HCT116 (cell line): ENCODE data around the gene TSPAN31. TPM values are rescaled to one million over a fixed set of nuclear protein-coding genes. Genes with fewer than 3 reads are reported as not detected.

Source experiments
- ATAC-seq: fragments of 200-7000 bp; cut with Tn5 transposase; 2 replicates; pipeline ENCODE4 v1.9.1; 2020; ENCODE audit warnings: mild to moderate bottlenecking, moderate library complexity
- BruUV-seq: library from RNA; stranded (reverse); fragments of 400-500 nt; replicated peaks from 2 replicates; lab custom pipeline; 2021; lab: Mats Ljungman, UMichigan
- CTCF ChIA-PET: fragments of 300-600 bp; sonication (Branson Sonifier 250); formaldehyde crosslinking; loops from one replicate; lab custom pipeline; 2021; ENCODE audit warnings: antibody characterized with exemption; lab: Charles Lee
- POLR2A ChIA-PET: fragments of 300-600, 350-600 bp; sonication (Branson Sonifier 250); formaldehyde crosslinking; loops from one replicate; lab custom pipeline; 2021; ENCODE audit warnings: antibody characterized with exemption; lab: Charles Lee
- RAD21 ChIA-PET, 2 experiments: fragments of 300-600 bp; sonication (Branson Sonifier 250); formaldehyde crosslinking; loops; one replicate each; lab custom pipeline; 2023; ENCODE audit warnings: low total read pairs in 2 of 2; ENCODE audit not compliant: uncharacterized antibody in 2 of 2, unreplicated experiment in 2 of 2, low non-redundant PET in 1 of 2; lab: Charles Lee
- DNase-seq: peaks from one replicate; pipeline ENCODE4 v3.0.0-alpha.2; 2010; ENCODE audit warnings: low read depth, low spot score
- H2AFZ ChIP-seq: fragments of 200-600 bp; shearing (Covaris generic), sonication (generic); 2 replicates; pipeline ENCODE4 v1.6.1; 2017; ENCODE audit warnings: low read depth, mixed run types, mixed read lengths, antibody characterized with exemption, low read length; ENCODE audit not compliant: poor library complexity, severe bottlenecking
- H3K27ac ChIP-seq: 2 replicates; pipeline ENCODE4 v1.5.1; 2012; ENCODE audit warnings: low read depth, low read length
- H3K27me3 ChIP-seq: fragments of 200-600 bp; sonication (generic); 2 replicates; pipeline ENCODE4 v1.6.1; 2016; ENCODE audit warnings: mixed run types, low read length, mixed read lengths; ENCODE audit not compliant: insufficient read depth
- H3K36me3 ChIP-seq, 2 experiments: fragments of 200-500 bp in 1 of 2; fragments of 200-600 bp in 1 of 2; sonication (Bioruptor generic) in 1 of 2; sonication (generic) in 1 of 2; 2 replicates each; pipeline versions ENCODE4 v1.5.1 to v1.6.1; 2014 to 2016; ENCODE audit warnings: low read length in 2 of 2, inconsistent platforms in 1 of 2, mixed read lengths in 1 of 2, mixed run types in 1 of 2; ENCODE audit not compliant: insufficient read depth in 2 of 2, control insufficient read depth in 1 of 2
- H3K4me1 ChIP-seq, 2 experiments: fragments of 200-600 bp in 1 of 2; sonication (generic) in 1 of 2; 2 replicates each; pipeline versions ENCODE4 v1.5.1 to v1.6.1; 2012 to 2017; ENCODE audit warnings: low read length in 2 of 2, inconsistent platforms in 1 of 2, mild to moderate bottlenecking in 1 of 2, mixed read lengths in 1 of 2, mixed run types in 1 of 2, moderate library complexity in 1 of 2; ENCODE audit not compliant: insufficient read depth in 2 of 2, control insufficient read depth in 1 of 2
- H3K4me2 ChIP-seq: fragments of 200-600 bp; sonication (generic); 2 replicates; pipeline ENCODE4 v1.6.1; 2017; ENCODE audit warnings: mixed run types, low read length, mixed read lengths
- H3K4me3 ChIP-seq, 2 experiments: fragments of 200-600 bp in 1 of 2; sonication (generic) in 1 of 2; replicated peaks in 1 of 2; 2 replicates each; pipeline ENCODE4 v1.5.1; 2011 to 2016; ENCODE audit warnings: low read length in 2 of 2, control low read depth in 1 of 2, low read depth in 1 of 2, mild to moderate bottlenecking in 1 of 2, mixed read lengths in 1 of 2, mixed run types in 1 of 2
- H3K79me2 ChIP-seq: fragments of 200-600 bp; sonication (generic); 2 replicates; pipeline ENCODE4 v1.6.1; 2017; ENCODE audit warnings: mild to moderate bottlenecking, mixed run types, low read length, moderate library complexity, mixed read lengths; ENCODE audit not compliant: insufficient read depth
- H3K9ac ChIP-seq: fragments of 200-600 bp; sonication (generic); 2 replicates; pipeline ENCODE4 v1.6.1; 2016; ENCODE audit warnings: low read length, mixed read lengths
- H3K9me2 ChIP-seq: fragments of 200-600 bp; sonication (generic), shearing (Covaris generic); 2 replicates; pipeline ENCODE4 v1.6.1; 2017; ENCODE audit warnings: mixed run types, mild to moderate bottlenecking, moderate library complexity; ENCODE audit not compliant: insufficient read depth
- H3K9me3 ChIP-seq, 2 experiments: fragments of 200-500 bp in 1 of 2; fragments of 200-600 bp in 1 of 2; sonication (Bioruptor generic) in 1 of 2; sonication (generic) in 1 of 2; 2 replicates each; pipeline ENCODE4 v1.6.1; 2014 to 2017; ENCODE audit warnings: low read length in 2 of 2, mixed read lengths in 2 of 2, inconsistent platforms in 1 of 2, low read depth in 1 of 2, mild to moderate bottlenecking in 1 of 2, mixed run types in 1 of 2, moderate library complexity in 1 of 2; ENCODE audit not compliant: control insufficient read depth in 1 of 2, insufficient read depth in 1 of 2
- H4K20me1 ChIP-seq: fragments of 200-600 bp; sonication (generic), shearing (Covaris generic); 2 replicates; pipeline ENCODE4 v1.6.1; 2017; ENCODE audit warnings: mixed run types, mild to moderate bottlenecking, moderate library complexity; ENCODE audit not compliant: insufficient read depth
- POLR2AphosphoS5 ChIP-seq: IDR thresholded peaks from 2 replicates; pipeline ENCODE4 v1.6.1; 2011; ENCODE audit warnings: mild to moderate bottlenecking, low read depth, low read length, moderate library complexity
- SRF ChIP-seq: IDR thresholded peaks from 2 replicates; pipeline ENCODE4 v1.6.1; 2012; ENCODE audit warnings: low read depth
- TCF7L2 ChIP-seq: IDR thresholded peaks from 2 replicates; pipeline ENCODE4 v1.7.0; 2011; ENCODE audit warnings: borderline replicate concordance, inconsistent platforms; ENCODE audit not compliant: insufficient read depth, insufficient read length; ENCODE audit errors: extremely low read depth
- YY1 ChIP-seq: IDR thresholded peaks from 2 replicates; pipeline ENCODE4 v1.6.1; 2011; ENCODE audit warnings: low read length, low read depth, moderate library complexity, mild to moderate bottlenecking; ENCODE audit not compliant: insufficient replicate concordance; ENCODE audit errors: extremely low read depth
- ZFX ChIP-seq: fragments of 450-650 bp; IDR thresholded peaks from 2 replicates; pipeline ENCODE4 v1.6.1; 2017
- intact Hi-C: fragments of 100-400 bp; cut with micrococcal nuclease; formaldehyde crosslinking; loops from 2 replicates; pipeline ENCODE4 v1.10.0; 2022
- total RNA-seq: library from RNA; stranded (reverse); gene quantifications from one replicate; pipeline ENCODE4 v1.2.1, GENCODE V29; 2021; ENCODE audit not compliant: unreplicated experiment

Gene TSPAN31
- total RNA-seq, 1 experiment from 2014 or later, result 14.9 TPM

DNA sequence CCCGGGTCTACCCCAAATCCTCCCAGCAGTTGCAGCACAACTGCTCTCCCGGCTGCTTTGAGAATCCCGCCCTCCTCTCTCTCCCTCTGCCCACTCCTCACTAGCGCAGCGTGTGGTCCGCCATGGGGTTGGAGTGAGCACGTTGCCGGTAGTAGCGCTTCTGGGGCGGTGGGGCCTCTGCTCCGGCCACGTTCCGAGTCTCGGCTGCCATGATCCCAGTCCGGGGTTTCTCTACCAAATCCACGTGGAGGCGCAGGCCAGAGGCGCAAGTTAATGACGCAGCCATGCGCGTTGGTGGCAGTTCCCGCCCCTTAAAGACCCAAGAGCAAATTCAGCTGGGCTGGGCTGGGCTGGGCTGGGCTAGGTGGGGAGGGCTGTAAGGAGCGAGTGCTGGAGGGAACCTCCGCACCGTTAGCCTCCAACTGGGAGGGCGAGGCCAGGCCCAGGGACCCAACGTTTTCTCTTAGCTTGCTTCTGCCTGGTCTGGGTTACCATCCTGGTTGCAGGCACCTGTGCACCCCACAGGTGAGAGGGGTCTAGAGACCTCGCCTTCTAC, 27.1 kb downstream of the TSPAN31 start, which contains the start of gene METTL1:
METTL1 (minus strand) TSS at position 233 of the 556 bp plus-strand sequence; CDS start at position 211, 22 bp downstream.
- H4K20me1 ChIP-seq, result no peaks in the 10 kb centered on the region
- peak within 1 kb of the TSS; percentile 91 to 97 for H3K4me3 ChIP-seq
- ChIA-PET POLR2A (interaction anchor here (0.6 to 1.2 kb wide), 6 partner anchors 8 to 559 kb away, joined by 3 to 6 read pairs (median 3); partner anchors contain the start of gene TSPAN31), RAD21 (interaction anchor here in 1 of 2 experiments (1.0 kb wide), 1 partner anchor 11 kb away, joined by 3 read pairs; the partner anchor contains the start of gene TSFM), CTCF (interaction anchor here (0.7 to 1.0 kb wide), 6 partner anchors 10 to 189 kb away, joined by 3 to 6 read pairs (median 4); partner anchors contain the start of gene TSFM)
- peak within 1 kb of the TSS; percentile 93 for H3K27ac ChIP-seq
- peaks cover 6 to 27% of the 10 kb centered on the region in 2 experiments; a peak in 3 of 4 replicates for H3K36me3 ChIP-seq
- peaks cover 14 to 27% of the 10 kb centered on the region in 2 experiments for H3K4me1 ChIP-seq
- no TSS peak for BruUV-seq
- TF ChIP-seq ZFX (peak; percentile 79), YY1 (peak; percentile 91), SRF (no peak), POLR2AphosphoS5 (peak; percentile 67), TCF7L2 (peak; percentile 60)
- H3K9ac ChIP-seq, result peak within 1 kb of the TSS; percentile 97
- peak; percentile 96 for DNase-seq
- no peaks in the 10 kb centered on the region for H3K9me3 ChIP-seq
- no peaks in the 10 kb centered on the region for H3K27me3 ChIP-seq
- H2AFZ ChIP-seq, result peak within 1 kb of the TSS; percentile 66
- peaks cover 25% of the 10 kb centered on the region for H3K79me2 ChIP-seq
- H3K4me2 ChIP-seq, result peak within 1 kb of the TSS; percentile 88
- intact Hi-C loops, result loop anchor here (1.0 kb wide), 1 partner anchor 10 kb away; the partner anchor contains the start of gene TSFM
- H3K9me2 ChIP-seq, result no peaks in the 10 kb centered on the region
- ATAC-seq, result peak; percentile 85
